Smooth muscle cell (in vitro differentiated cells): ENCODE data around the gene LRCH2. TPM values are rescaled to one million over a fixed set of nuclear protein-coding genes. Genes with fewer than 3 reads are reported as not detected.

Experiments used
- DNase-seq: peaks from one replicate; lab custom pipeline; 2025; ENCODE audit not compliant: unreplicated experiment; lab: John Stamatoyannopoulos, UW
- H2AFZ ChIP-seq: fragments of 200-600 bp; sonication (generic); 2 replicates; pipeline ENCODE4 v1.6.0; 2016; ENCODE audit warnings: antibody characterized with exemption, low read depth, mild to moderate bottlenecking
- H3F3A ChIP-seq: fragments of 200-600 bp; sonication (generic); 2 replicates; pipeline ENCODE4 v1.6.0; 2017; ENCODE audit warnings: antibody characterized with exemption, low read depth
- H3K27ac ChIP-seq: fragments of 200-600 bp; sonication (generic); 2 replicates; pipeline ENCODE4 v1.5.1; 2016; ENCODE audit warnings: low read depth, mild to moderate bottlenecking
- H3K27me3 ChIP-seq: fragments of 200-600 bp; sonication (generic); 2 replicates; pipeline ENCODE4 v1.6.1; 2016; ENCODE audit warnings: low read depth, mild to moderate bottlenecking
- H3K36me3 ChIP-seq: fragments of 200-600 bp; sonication (generic); 2 replicates; pipeline ENCODE4 v1.5.1; 2016; ENCODE audit warnings: low read depth
- H3K4me1 ChIP-seq: fragments of 200-600 bp; sonication (generic); 2 replicates; pipeline ENCODE4 v1.5.1; 2016; ENCODE audit warnings: low read depth
- H3K4me2 ChIP-seq: fragments of 200-600 bp; sonication (generic); 2 replicates; pipeline ENCODE4 v1.6.0; 2016; ENCODE audit warnings: mild to moderate bottlenecking
- H3K4me3 ChIP-seq: fragments of 200-600 bp; sonication (generic); 2 replicates; pipeline ENCODE4 v1.5.1; 2016; ENCODE audit warnings: mild to moderate bottlenecking
- H3K79me2 ChIP-seq: fragments of 200-600 bp; sonication (generic); 2 replicates; pipeline ENCODE4 v1.6.0; 2016; ENCODE audit warnings: low read depth, mild to moderate bottlenecking
- H3K9ac ChIP-seq: fragments of 200-600 bp; sonication (generic); 2 replicates; pipeline ENCODE4 v1.6.0; 2016; ENCODE audit warnings: low read depth
- H3K9me3 ChIP-seq: fragments of 200-600 bp; sonication (generic); replicated peaks from 2 replicates; pipeline ENCODE4 v1.5.1; 2016; ENCODE audit warnings: low read depth
- H4K20me1 ChIP-seq: fragments of 200-600 bp; sonication (generic); 2 replicates; pipeline ENCODE4 v1.6.0; 2016; ENCODE audit warnings: low read depth
- CTCF ChIP-seq: fragments of 200-600 bp; sonication (generic); IDR thresholded peaks from 2 replicates; pipeline ENCODE4 v1.5.1; 2017; ENCODE audit warnings: borderline replicate concordance, mild to moderate bottlenecking, antibody characterized with exemption; ENCODE audit not compliant: insufficient read depth, poor library complexity, severe bottlenecking
- WGBS: methylation state at CpG from one replicate; pipeline ENCODE4 v1.1.7; 2016; ENCODE audit warnings: low lambda C conversion rate; 5-methylcytosine and 5-hydroxymethylcytosine counted together
- polyA plus RNA-seq: library from polyadenylated mRNA; unstranded; fragments of >200 nt; fragmentation: Nextera tagmentation; extraction: Ambion mirVana; gene quantifications from 2 replicates; pipeline ENCODE4 v1.2.1, GENCODE V29; 2016
- small RNA-seq: library from RNA; depleted of rRNA; stranded (forward); fragments of <200 nt; gene quantifications from one replicate; pipeline ENCODE3, GENCODE V24; 2014
- total RNA-seq: library from RNA; depleted of rRNA; stranded (reverse); fragments of >200 nt; gene quantifications from 2 replicates; pipeline ENCODE4 v1.2.3, GENCODE V29; 2014

The LRCH2 gene
- total and polyA plus RNA-seq, 2 experiments from 2014 or later: 3.1 to 29.4 TPM

- 92% methylated on average over 26 of the region's 27 CpGs for WGBS
- H3K4me2 ChIP-seq: no peak overlapping the region
Measured at GRCh38 chrX:115068896-115069295, 165.0 kb downstream of the LRCH2 start.

GRCh38 chrX:115067812-115068211 lies 166.1 kb downstream of the LRCH2 start:
- TF ChIP-seq CTCF: no peak
- Histone ChIP-seq H4K20me1 (no peaks in the 10 kb centered on the region), H2AFZ (no peak overlapping the region), H3K9ac (no peak overlapping the region), H3K4me3 (no peak overlapping the region), H3K79me2 (no peaks in the 10 kb centered on the region), H3K36me3 (no peaks in the 10 kb centered on the region), H3K9me3 (no peaks in the 10 kb centered on the region), H3K4me2 (no peak overlapping the region), H3K27ac (no peak overlapping the region), H3K4me1 (no peaks in the 10 kb centered on the region), H3F3A (no peaks in the 10 kb centered on the region), H3K27me3 (no peaks in the 10 kb centered on the region)
- 85% methylated on average over 2 of the region's 2 CpGs for WGBS
- no peak for DNase-seq

More at GRCh38 chrX:115068896-115069295, 165.0 kb downstream of the LRCH2 start:
- Histone ChIP-seq H3K79me2 (no peaks in the 10 kb centered on the region), H3F3A (no peaks in the 10 kb centered on the region), H3K4me3 (no peak overlapping the region), H3K9ac (no peak overlapping the region), H2AFZ (no peak overlapping the region), H3K27ac (no peak overlapping the region), H3K4me1 (no peaks in the 10 kb centered on the region), H4K20me1 (no peaks in the 10 kb centered on the region), H3K27me3 (no peaks in the 10 kb centered on the region), H3K9me3 (no peaks in the 10 kb centered on the region), H3K36me3 (no peaks in the 10 kb centered on the region)
- no peak for TF ChIP-seq CTCF
- no peak for DNase-seq

- Histone ChIP-seq H3K4me3 (no peak overlapping the region), H3K79me2 (no peaks in the 10 kb centered on the region), H3K9me3 (no peaks in the 10 kb centered on the region)
Measured at GRCh38 chrX:115065304-115065703, 168.6 kb downstream of the LRCH2 start.

More at GRCh38 chrX:115065304-115065703, 168.6 kb downstream of the LRCH2 start:
- no peaks in the 10 kb centered on the region for H3K36me3 ChIP-seq
- H3K4me1 ChIP-seq: no peaks in the 10 kb centered on the region
- H2AFZ ChIP-seq: no peak overlapping the region
- H3K27me3 ChIP-seq: no peaks in the 10 kb centered on the region
- H3F3A ChIP-seq: no peaks in the 10 kb centered on the region
- H3K9ac ChIP-seq: no peak overlapping the region
- H3K4me2 ChIP-seq: no peak overlapping the region
- no peaks in the 10 kb centered on the region for H4K20me1 ChIP-seq
- no peak for TF ChIP-seq CTCF
- H3K27ac ChIP-seq: no peak overlapping the region
- no peak for DNase-seq

Small RNA genes within 50 kb of the gene (small RNA-seq; reads per million reads assigned to genes)
- not detected for gene RF00019
- gene SNORA35B: 85.3 reads per million, percentile 98 among the genes with 10 or more reads in this experiment

Other genes starting within 250 kb of the LRCH2 start
- 0.54 and 5.8 TPM in 2 replicates for gene IL13RA2, start 216.5 kb downstream of the LRCH2 start, total RNA-seq
- 2.3 and 2.6 TPM in 2 replicates for gene IL13RA2, start 216.5 kb downstream of the LRCH2 start, polyA plus RNA-seq
- not detected in 2 replicates for gene RBMXL3, start 44.7 kb downstream of the LRCH2 start, total RNA-seq
- gene RBMXL3, start 44.7 kb downstream of the LRCH2 start, polyA plus RNA-seq: not detected in 2 replicates
- not detected in 2 replicates for gene LUZP4, start 55.6 kb upstream of the LRCH2 start, total RNA-seq
- gene LUZP4, start 55.6 kb upstream of the LRCH2 start, polyA plus RNA-seq: not detected in 2 replicates